GM23338 (cell line): Measurements from ENCODE around the gene ITGAV.

Experiments
- CREB1 ChIP-seq: fragments of 250-450 bp; sonication (Bioruptor Pico); IDR thresholded peaks from 2 replicates; pipeline ENCODE4 v1.5.0; 2020; ENCODE audit warnings: low read depth, mild to moderate bottlenecking, moderate library complexity
- CTCF ChIP-seq, 2 experiments: fragments of 200-600 bp in 1 of 2; sonication (generic) in 1 of 2; conservative IDR thresholded peaks; 2 replicates each; pipeline versions ENCODE4 v1.5.1 to v1.6.1; 2016 to 2017; ENCODE audit warnings: antibody characterized with exemption in 2 of 2, low read depth in 2 of 2, mild to moderate bottlenecking in 2 of 2, moderate library complexity in 1 of 2
- ETS1 ChIP-seq: IDR thresholded peaks from 2 replicates; pipeline ENCODE4 v1.6.1; 2016; ENCODE audit warnings: antibody characterized with exemption
- EZH2 ChIP-seq: fragments of 200-600 bp; sonication (generic); IDR thresholded peaks from one replicate; pipeline ENCODE4 v1.8.0; 2017; ENCODE audit warnings: antibody characterized with exemption, mild to moderate bottlenecking, low read depth; ENCODE audit not compliant: unreplicated experiment
- EZH2phosphoT487 ChIP-seq: fragments of 200-600 bp; sonication (generic); IDR thresholded peaks from one replicate; pipeline ENCODE4 v1.8.1; 2018; ENCODE audit warnings: antibody characterized with exemption; ENCODE audit not compliant: unreplicated experiment
- JUNB ChIP-seq: IDR thresholded peaks from one replicate; pipeline ENCODE4 v1.6.1; 2016; ENCODE audit warnings: antibody characterized with exemption; ENCODE audit not compliant: unreplicated experiment
- NANOG ChIP-seq: IDR thresholded peaks from 2 replicates; pipeline ENCODE4 v1.6.1; 2016; ENCODE audit warnings: antibody characterized with exemption, borderline replicate concordance
- POLR2AphosphoS5 ChIP-seq: IDR thresholded peaks from 2 replicates; pipeline ENCODE4 v1.6.1; 2016; ENCODE audit warnings: antibody characterized with exemption, low read depth
- REST ChIP-seq: IDR thresholded peaks from one replicate; pipeline ENCODE4 v1.6.1; 2018; ENCODE audit warnings: antibody characterized with exemption; ENCODE audit not compliant: unreplicated experiment
- ZNF114 ChIP-seq: fragments of 250-450 bp; sonication (Bioruptor Pico); IDR thresholded peaks from 2 replicates; pipeline ENCODE4 v1.5.0; 2020; ENCODE audit warnings: mild to moderate bottlenecking, moderate library complexity
- ZNF331 ChIP-seq: fragments of 250-450 bp; sonication (Bioruptor Pico); IDR thresholded peaks from 2 replicates; pipeline ENCODE4 v1.5.0; 2020; ENCODE audit warnings: low read depth, mild to moderate bottlenecking, moderate library complexity
- ZNF462 ChIP-seq: fragments of 250-450 bp; sonication (Bioruptor Pico); IDR thresholded peaks from 2 replicates; pipeline ENCODE4 v1.5.0; 2020; ENCODE audit warnings: mild to moderate bottlenecking, moderate library complexity

- TF ChIP-seq POLR2AphosphoS5: no peak
- TF ChIP-seq CTCF (conservative IDR thresholded peaks at IDR 0.05; ENCODE audit: low read depth in 2 of 2): no peak
- TF ChIP-seq CREB1 (CRISPR knock-in tag): no peak
- no peak for TF ChIP-seq REST
- no peak for TF ChIP-seq EZH2
- TF ChIP-seq EZH2phosphoT487: no peak
- no peak for TF ChIP-seq ETS1
- no peak for TF ChIP-seq NANOG
- no peak for TF ChIP-seq JUNB
- TF ChIP-seq ZNF114 (CRISPR knock-in tag): no peak
- TF ChIP-seq ZNF331 (CRISPR knock-in tag): no peak
- 0 out of 2 replicates have a peak, but pooled peaks have one; percentile 29 for TF ChIP-seq ZNF462 (CRISPR knock-in tag)
Measured at GRCh38 chr2:186693446-186693832, 103.6 kb downstream of the ITGAV start.
